ENCODE data around the gene RDH5.

The RDH5 gene

GRCh38 chr12:55693323-55694187 is 26.6 kb upstream of the RDH5 start:
- H3K27ac ChIP-seq (ENCODE audit: low read depth, low read length) = no peak overlapping the region
- H3K4me2 ChIP-seq (ENCODE audit: low read length) = no peak overlapping the region
- H3K9me2 ChIP-seq (replicated peaks; ENCODE audit: control insufficient read depth, low read length) = no peaks in the 10 kb centered on the region
- peaks cover 11% of the 10 kb centered on the region; the same call in 1 of the 2 replicates for H3K27me3 ChIP-seq (ENCODE audit: control insufficient read depth, low read length)
- no peak for TF ChIP-seq EZH2phosphoT487 (IDR thresholded peaks at IDR 0.05; ENCODE audit: borderline replicate concordance, low read length)
- no peak for TF ChIP-seq CTCF (IDR thresholded peaks at IDR 0.05; ENCODE audit: low read depth, low read length, poor library complexity, severe bottlenecking)
- H3K36me3 ChIP-seq (ENCODE audit: control insufficient read depth, low read length) = no peaks in the 10 kb centered on the region
- H3K4me1 ChIP-seq (ENCODE audit: control insufficient read depth, low read length) = no peaks in the 10 kb centered on the region
- no peaks in the 10 kb centered on the region for H3K9me3 ChIP-seq (ENCODE audit: control insufficient read depth, insufficient read depth, low read length)
- H3K4me3 ChIP-seq (ENCODE audit: low read length) = no peak overlapping the region
- no peaks in the 10 kb centered on the region for H3F3A ChIP-seq (ENCODE audit: control insufficient read depth, insufficient read depth)
- no peaks in the 10 kb centered on the region for H3K79me2 ChIP-seq (ENCODE audit: control insufficient read depth, low read length)
- H4K20me1 ChIP-seq (ENCODE audit: control insufficient read depth, insufficient read depth, low read depth, low read length) = no peaks in the 10 kb centered on the region

- Histone ChIP-seq H3F3A (ENCODE audit: control insufficient read depth, insufficient read depth) (no peaks in the 10 kb centered on the region), H3K79me2 (ENCODE audit: control insufficient read depth, low read length) (no peaks in the 10 kb centered on the region), H3K36me3 (ENCODE audit: control insufficient read depth, low read length) (no peaks in the 10 kb centered on the region), H3K9me3 (ENCODE audit: control insufficient read depth, insufficient read depth, low read length) (no peaks in the 10 kb centered on the region), H3K4me2 (ENCODE audit: low read length) (no peak overlapping the region), H3K4me1 (ENCODE audit: control insufficient read depth, low read length) (no peaks in the 10 kb centered on the region), H3K27me3 (ENCODE audit: control insufficient read depth, low read length) (peaks cover 11% of the 10 kb centered on the region; the same call in 1 of the 2 replicates), H3K9me2 (replicated peaks; ENCODE audit: control insufficient read depth, low read length) (no peaks in the 10 kb centered on the region), H3K4me3 (ENCODE audit: low read length) (no peak overlapping the region), H3K27ac (ENCODE audit: low read depth, low read length) (no peak overlapping the region), H4K20me1 (ENCODE audit: control insufficient read depth, insufficient read depth, low read depth, low read length) (no peaks in the 10 kb centered on the region)
- TF ChIP-seq EZH2phosphoT487 (IDR thresholded peaks at IDR 0.05; ENCODE audit: borderline replicate concordance, low read length) = no peak
- no peak for TF ChIP-seq CTCF (IDR thresholded peaks at IDR 0.05; ENCODE audit: low read depth, low read length, poor library complexity, severe bottlenecking)
These were observed 26.0 kb upstream of the RDH5 start for GRCh38 chr12:55694188-55694515.

- no peak overlapping the region for H3K27ac ChIP-seq (ENCODE audit: low read depth, low read length)
- no peaks in the 10 kb centered on the region for H3K4me1 ChIP-seq (ENCODE audit: control insufficient read depth, low read length)
- no peak overlapping the region for H3K4me3 ChIP-seq (ENCODE audit: low read length)
- H3F3A ChIP-seq (ENCODE audit: control insufficient read depth, insufficient read depth) = no peaks in the 10 kb centered on the region
- no peaks in the 10 kb centered on the region for H3K9me2 ChIP-seq (replicated peaks; ENCODE audit: control insufficient read depth, low read length)
- H3K4me2 ChIP-seq (ENCODE audit: low read length) = no peak overlapping the region
- no peaks in the 10 kb centered on the region for H3K9me3 ChIP-seq (ENCODE audit: control insufficient read depth, insufficient read depth, low read length)
- no peaks in the 10 kb centered on the region for H3K79me2 ChIP-seq (ENCODE audit: control insufficient read depth, low read length)
- H3K36me3 ChIP-seq (ENCODE audit: control insufficient read depth, low read length) = no peaks in the 10 kb centered on the region
- H3K27me3 ChIP-seq (ENCODE audit: control insufficient read depth, low read length) = peaks cover 11% of the 10 kb centered on the region; the same call in 1 of the 2 replicates
- H4K20me1 ChIP-seq (ENCODE audit: control insufficient read depth, insufficient read depth, low read depth, low read length) = no peaks in the 10 kb centered on the region
- TF ChIP-seq EZH2phosphoT487 (IDR thresholded peaks at IDR 0.05; ENCODE audit: borderline replicate concordance, low read length) (no peak), CTCF (IDR thresholded peaks at IDR 0.05; ENCODE audit: low read depth, low read length, poor library complexity, severe bottlenecking) (no peak)
These were observed 25.5 kb upstream of the RDH5 start for GRCh38 chr12:55694651-55695050.

All from DOHH2 (cell line).